Liver (tissue), 9 donors: ENCODE measurements around the gene GGA1. TPM values are rescaled to one million over a fixed set of nuclear protein-coding genes. Genes with fewer than 3 reads are reported as not detected.

Source experiments
- DNase-seq: peaks from one replicate; pipeline ENCODE4 v3.0.0-alpha.2; 2017; ENCODE audit warnings: low spot score
- H3K27ac ChIP-seq, 2 donors: one replicate each; pipeline ENCODE4 v1.7.0; 2013; ENCODE audit warnings: inconsistent platforms in 2 of 2, low read length in 2 of 2, control low read depth in 1 of 2, low read depth in 1 of 2, mild to moderate bottlenecking in 1 of 2
- H3K27me3 ChIP-seq, 4 donors: one replicate each; pipeline versions ENCODE4 v1.6.1 to v1.7.0; 2013; ENCODE audit warnings: low read length in 3 of 4, inconsistent platforms in 1 of 4, mild to moderate bottlenecking in 1 of 4, moderate library complexity in 1 of 4; ENCODE audit not compliant: control insufficient read depth in 4 of 4, insufficient read depth in 4 of 4
- H3K36me3 ChIP-seq, 4 donors: one replicate each; pipeline versions ENCODE4 v1.6.1 to v1.7.0; 2013; ENCODE audit warnings: low read length in 3 of 4, mild to moderate bottlenecking in 3 of 4, low read depth in 1 of 4, moderate library complexity in 1 of 4; ENCODE audit not compliant: control insufficient read depth in 4 of 4, insufficient read depth in 3 of 4
- H3K4me1 ChIP-seq, 4 donors: one replicate each; pipeline versions ENCODE4 v1.6.1 to v1.7.0; 2013; ENCODE audit warnings: low read length in 3 of 4, mild to moderate bottlenecking in 3 of 4, moderate library complexity in 1 of 4; ENCODE audit not compliant: control insufficient read depth in 4 of 4, insufficient read depth in 4 of 4
- H3K4me3 ChIP-seq, 3 donors: one replicate each; pipeline versions ENCODE4 v1.6.1 to v1.7.0; 2013; ENCODE audit warnings: low read length in 3 of 3, control low read depth in 1 of 3, low read depth in 1 of 3, mild to moderate bottlenecking in 1 of 3
- H3K9ac ChIP-seq, 2 donors: one replicate each; pipeline ENCODE4 v1.7.0; 2013; ENCODE audit warnings: low read length in 2 of 2, mild to moderate bottlenecking in 2 of 2, moderate library complexity in 2 of 2, control low read depth in 1 of 2, low read depth in 1 of 2
- H3K9me3 ChIP-seq, 4 donors: one replicate each; pipeline versions ENCODE4 v1.6.1 to v1.7.0; 2013; ENCODE audit warnings: low read length in 3 of 4; ENCODE audit not compliant: control insufficient read depth in 4 of 4
- ATF3 ChIP-seq: IDR thresholded peaks from 2 replicates; pipeline ENCODE4 v1.6.1; 2016; ENCODE audit warnings: antibody characterized with exemption
- CTCF ChIP-seq: fragments of 150-350 bp; IDR thresholded peaks from 2 replicates; pipeline ENCODE4 v1.5.1; 2017; ENCODE audit warnings: improper control_type of control experiment, low read depth, low read length; ENCODE audit not compliant: missing input control
- EGR1 ChIP-seq, 2 donors: IDR thresholded peaks; 2 replicates each; pipeline ENCODE4 v1.6.1; 2016 to 2018; ENCODE audit warnings: antibody characterized with exemption in 2 of 2, low read depth in 2 of 2
- FOXA1 ChIP-seq: IDR thresholded peaks from 2 replicates; pipeline ENCODE4 v1.6.1; 2016; ENCODE audit warnings: antibody characterized with exemption
- FOXA2 ChIP-seq: IDR thresholded peaks from 2 replicates; pipeline ENCODE4 v1.6.1; 2016; ENCODE audit warnings: antibody characterized with exemption
- GABPA ChIP-seq, 2 donors: IDR thresholded peaks in 1 of 2; conservative IDR thresholded peaks in 1 of 2; 2 replicates each; pipeline ENCODE4 v1.6.1; 2016; ENCODE audit warnings: antibody characterized with exemption in 2 of 2, mild to moderate bottlenecking in 1 of 2, moderate library complexity in 1 of 2
- HNF4A ChIP-seq, 2 donors: conservative IDR thresholded peaks; 2 replicates each; pipeline ENCODE4 v1.6.1; 2016; ENCODE audit warnings: antibody characterized with exemption in 2 of 2, mild to moderate bottlenecking in 2 of 2
- HNF4G ChIP-seq: IDR thresholded peaks from 2 replicates; pipeline ENCODE4 v1.6.1; 2016; ENCODE audit warnings: antibody characterized with exemption
- JUND ChIP-seq, 2 donors: IDR thresholded peaks; 2 replicates each; pipeline ENCODE4 v1.6.1; 2016; ENCODE audit warnings: antibody characterized with exemption in 2 of 2
- MAX ChIP-seq: IDR thresholded peaks from 2 replicates; pipeline ENCODE4 v1.6.1; 2016; ENCODE audit warnings: antibody characterized with exemption
- NR2F2 ChIP-seq: IDR thresholded peaks from 2 replicates; pipeline ENCODE4 v1.6.1; 2016; ENCODE audit warnings: antibody characterized with exemption
- RAD21 ChIP-seq, 2 donors: IDR thresholded peaks; 2 replicates each; pipeline ENCODE4 v1.6.1; 2016; ENCODE audit warnings: antibody characterized with exemption in 2 of 2, mild to moderate bottlenecking in 2 of 2
- REST ChIP-seq: IDR thresholded peaks from 2 replicates; pipeline ENCODE4 v1.6.1; 2016; ENCODE audit warnings: antibody characterized with exemption, mild to moderate bottlenecking
- RXRA ChIP-seq, 2 donors: IDR thresholded peaks; 2 replicates each; pipeline ENCODE4 v1.6.1; 2017 to 2018; ENCODE audit warnings: antibody characterized with exemption in 2 of 2, mild to moderate bottlenecking in 1 of 2
- SP1 ChIP-seq: IDR thresholded peaks from 2 replicates; pipeline ENCODE4 v1.6.1; 2018; ENCODE audit warnings: antibody characterized with exemption, mild to moderate bottlenecking
- TAF1 ChIP-seq: conservative IDR thresholded peaks from 2 replicates; pipeline ENCODE4 v1.6.1; 2016; ENCODE audit warnings: antibody characterized with exemption, mild to moderate bottlenecking
- YY1 ChIP-seq: IDR thresholded peaks from 2 replicates; pipeline ENCODE4 v1.6.1; 2016; ENCODE audit warnings: antibody characterized with exemption, mild to moderate bottlenecking
- ZBTB33 ChIP-seq: IDR thresholded peaks from 2 replicates; pipeline ENCODE4 v1.6.1; 2016; ENCODE audit warnings: antibody characterized with exemption
- WGBS: extraction: QIAGEN DNeasy Blood & Tissue Kit; methylation state at CpG from one replicate; pipeline ENCODE4 v1.1.7; 2013; 5-methylcytosine and 5-hydroxymethylcytosine counted together
- polyA plus RNA-seq, 2 donors: library from polyadenylated mRNA; stranded (reverse) in 1 of 2; unstranded in 1 of 2; fragments of 200-250 nt in 1 of 2; fragments of >200 nt in 1 of 2; fragmentation: Nextera tagmentation in 1 of 2; extraction: Ambion mirVana in 1 of 2; gene quantifications; one replicate each; pipeline versions ENCODE4 v1.2.1 to v1.2.3, GENCODE V29; 2013 to 2015
- total RNA-seq, 2 donors: library from RNA; depleted of rRNA; stranded (reverse); fragments of >200 nt; gene quantifications; one replicate each; pipeline ENCODE4 v1.2.3, GENCODE V29; 2014
- donor health status: healthy.
- donor health status: healthy.
- donor health status: healthy.
- donor health status: healthy.
- donor health status: healthy.

Gene GGA1
- total and polyA plus RNA-seq, 4 donors, result 15.1 to 26.4 (median 17.8) TPM

- Histone ChIP-seq H3K27ac (peak overlapping the region in 1 of 2 donors; percentile 10), H3K36me3 (no peaks in the 10 kb centered on the region), H3K9ac (no peak overlapping the region), H3K9me3 (no peaks in the 10 kb centered on the region), H3K4me3 (no peak overlapping the region), H3K27me3 (no peaks in the 10 kb centered on the region), H3K4me1 (peaks cover 6 to 50% (median 30%) of the 10 kb centered on the region in 4 donors)
- TF ChIP-seq GABPA (IDR thresholded peaks at IDR 0.05 in 1 of 2, conservative IDR thresholded peaks at IDR 0.05 in 1 of 2), result no peak
- TF ChIP-seq REST, result no peak
- TF ChIP-seq FOXA2, result no peak
- no peak for TF ChIP-seq YY1
- no peak for TF ChIP-seq CTCF
- no peak for TF ChIP-seq ATF3
- TF ChIP-seq RXRA (IDR thresholded peaks at IDR 0.05), result no peak
- no peak for TF ChIP-seq NR2F2
- TF ChIP-seq HNF4A (conservative IDR thresholded peaks at IDR 0.05), result no peak
- no peak for TF ChIP-seq FOXA1
- TF ChIP-seq HNF4G, result no peak
- no peak for TF ChIP-seq RAD21 (IDR thresholded peaks at IDR 0.05)
- TF ChIP-seq MAX, result no peak
- TF ChIP-seq ZBTB33, result no peak
- no peak for TF ChIP-seq EGR1 (IDR thresholded peaks at IDR 0.05; ENCODE audit: low read depth in 2 of 2)
- no peak for TF ChIP-seq JUND (IDR thresholded peaks at IDR 0.05)
- no peak for TF ChIP-seq SP1
- no peak for TF ChIP-seq TAF1
- no peak for DNase-seq
- 77% methylated on average over 3 of the region's 3 CpGs for WGBS
Observed at GRCh38 chr22:37636949-37637273, 28.3 kb downstream of the GGA1 start.
